Erythroblast (primary cell): ENCODE measurements around the gene GCK.

Experiments
- GATA1 ChIP-seq: IDR thresholded peaks from 2 replicates; pipeline ENCODE4 v1.6.1; 2011; ENCODE audit warnings: low read depth, mild to moderate bottlenecking, control low read depth, low read length, moderate library complexity
- POLR2A ChIP-seq: IDR thresholded peaks from 2 replicates; pipeline ENCODE4 v1.6.1; 2011; ENCODE audit warnings: mild to moderate bottlenecking, low read length

DNA sequence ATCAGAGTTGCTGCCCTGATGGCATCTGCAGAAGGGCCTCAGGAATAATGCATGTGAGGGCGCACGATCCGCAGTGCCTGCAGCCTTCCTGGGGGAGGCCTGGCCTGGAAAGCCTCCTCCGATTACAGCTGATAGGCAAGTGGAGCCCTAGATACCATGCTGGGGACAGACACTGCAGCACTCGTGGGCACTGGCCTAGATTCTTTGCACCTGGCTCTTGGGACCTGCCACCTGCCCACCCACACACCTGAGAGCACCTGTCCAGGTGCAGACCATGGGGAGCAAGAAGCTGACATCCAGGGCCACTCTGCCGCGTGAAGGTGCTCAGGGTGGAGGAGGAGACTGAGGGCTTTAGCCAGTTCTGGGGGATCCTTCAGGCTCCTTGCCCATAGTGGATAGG, 26.3 kb upstream of the GCK start:
- no peak for TF ChIP-seq POLR2A
- TF ChIP-seq GATA1 = no peak
